HepG2 (cell line): Measurements from ENCODE around the gene DOCK4. TPM values are rescaled to one million over a fixed set of nuclear protein-coding genes. Genes with fewer than 3 reads are reported as not detected.
A peak's percentile ranks its signal among the peaks of the same experiment; 100 is the strongest.

ENCODE experiments used
- AHDC1 ChIP-seq: sonication (generic); formaldehyde crosslinking; IDR thresholded peaks from 2 replicates; pipeline ENCODE4 v1.5.1; 2020; ENCODE audit warnings: mild to moderate bottlenecking, missing genetic modification reagents, borderline replicate concordance
- ELF3 ChIP-seq: IDR thresholded peaks from 2 replicates; pipeline ENCODE4 v1.6.1; 2016; ENCODE audit warnings: missing genetic modification reagents, missing compliant biosample characterization
- GTF3A ChIP-seq: sonication (generic); formaldehyde crosslinking; conservative IDR thresholded peaks from 2 replicates; pipeline ENCODE4 v1.4.0; 2020; ENCODE audit warnings: mild to moderate bottlenecking, missing genetic modification reagents
- SAP130 ChIP-seq: IDR thresholded peaks from 2 replicates; pipeline ENCODE4 v1.6.1; 2016; ENCODE audit warnings: low read depth
- ZNF205 ChIP-seq: IDR thresholded peaks from 2 replicates; pipeline ENCODE4 v1.6.1; 2018; ENCODE audit warnings: missing biosample characterization, missing genetic modification reagents
- ZNF646 ChIP-seq: sonication (generic); formaldehyde crosslinking; IDR thresholded peaks from 2 replicates; pipeline ENCODE4 v1.9.0; 2021; ENCODE audit warnings: mild to moderate bottlenecking, missing genetic modification reagents
- ZNF773 ChIP-seq: sonication (generic); formaldehyde crosslinking; IDR thresholded peaks from 2 replicates; pipeline ENCODE4 v1.4.0; 2020; ENCODE audit warnings: missing genetic modification reagents, borderline replicate concordance
- polyA plus RNA-seq, 8 experiments: library from polyadenylated mRNA; depleted of rRNA in 3 of 8; stranded (reverse) in 7 of 8; unstranded in 1 of 8; fragments of >200 nt; fragmentation: Illumina TruSeq in 4 of 8; extraction: Trizol in 4 of 8; gene quantifications; 2 replicates each; pipeline versions ENCODE4 v1.2.1 to v1.2.3, GENCODE V29; 2011 to 2016; ENCODE audit warnings: low read depth in 4 of 8, missing spikeins in 1 of 8, mixed read lengths in 1 of 8; ENCODE audit not compliant: insufficient read depth in 1 of 8
- total RNA-seq, 5 experiments: library from RNA; depleted of rRNA; stranded (reverse); fragments of >200 nt; fragmentation: Illumina TruSeq; extraction: Trizol; gene quantifications; 2 replicates each; pipeline ENCODE4 v1.2.3, GENCODE V29; 2016; ENCODE audit warnings: low read depth in 1 of 5

The DOCK4 gene
- total and polyA plus RNA-seq, 2 of the 13 experiments (the other 11 are each of a cell fraction or from before 2014, with no cell fraction given) = 13.5 to 17.4 TPM

- TF ChIP-seq AHDC1 (CRISPR knock-in tag) (0 out of 2 replicates have a peak, but pooled peaks have one; percentile 18), ZNF773 (CRISPR knock-in tag) (0 out of 2 replicates have a peak, but pooled peaks have one; percentile 32), ZNF205 (CRISPR knock-in tag) (no peak), ELF3 (no peak), ZNF646 (peak; percentile 70), SAP130 (peak; percentile 19; the same call in 1 of the 2 replicates), GTF3A (CRISPR knock-in tag) (0 out of 2 replicates have a peak, but pooled peaks have one; percentile 78)
Measured at GRCh38 chr7:112206991-112207592, 893 bp upstream of the DOCK4 start (continued).
